Daoy (cell line): ENCODE results near the gene DMGDH. TPM values are rescaled to one million over a fixed set of nuclear protein-coding genes. Genes with fewer than 3 reads are reported as not detected.

Experiments
- DNase-seq: peaks from one replicate; pipeline ENCODE4 v3.0.0-alpha.2; 2015; ENCODE audit warnings: low read depth
- total RNA-seq: library from RNA; depleted of rRNA; stranded (reverse); fragments of >200 nt; shearing (Covaris generic); gene quantifications from 2 replicates; pipeline ENCODE4 v1.2.3, GENCODE V29; 2014; rRNA removed

DMGDH gene
- 0.18 and 0.74 TPM in 2 replicates for total RNA-seq

DNA sequence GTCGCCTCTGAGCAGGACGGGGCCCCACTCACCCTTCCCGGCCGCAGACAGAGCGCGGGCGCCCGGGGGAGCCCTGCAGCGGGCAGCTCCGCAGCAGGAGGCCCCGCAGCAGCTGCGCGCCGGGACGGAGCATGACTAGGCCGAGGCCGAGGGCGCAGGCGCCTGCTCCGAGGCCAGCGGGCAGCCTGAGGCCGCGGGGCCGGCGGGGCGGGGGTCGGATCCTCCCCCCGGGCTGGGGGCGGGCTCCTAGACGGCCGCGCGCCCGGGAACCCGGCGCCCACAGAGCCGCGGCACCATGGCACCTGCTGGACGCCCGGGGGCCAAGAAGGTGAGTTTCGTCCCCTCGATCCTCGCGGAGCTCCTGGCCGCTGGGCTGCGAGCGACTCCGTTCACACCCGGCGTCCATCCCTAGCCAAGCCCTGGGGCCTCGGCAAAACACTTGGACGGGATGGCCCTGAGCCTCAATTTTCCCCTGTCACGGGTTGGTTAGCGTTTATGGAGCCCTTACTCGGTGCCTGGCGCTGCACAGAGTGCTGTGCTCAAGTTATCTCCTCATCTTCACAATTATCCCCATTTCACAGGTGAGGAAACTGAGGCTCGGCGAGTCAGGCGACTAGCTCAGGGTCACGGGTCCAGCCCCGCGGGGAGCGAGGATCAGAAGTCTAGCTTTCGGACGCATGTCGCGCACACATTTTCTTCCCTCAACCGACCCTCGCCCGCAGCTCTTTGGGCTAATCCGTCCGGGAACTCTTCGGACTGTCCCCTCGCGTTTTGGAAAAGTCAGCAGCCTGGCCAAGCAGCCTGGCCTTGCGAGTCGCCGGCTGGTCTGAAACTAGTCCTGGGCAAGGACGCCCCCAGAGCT lies at the start of gene DMGDH, which contains the start of gene BHMT2:
Gene DMGDH (minus strand): TSS at position 187 of the 862 bp plus-strand sequence. CDS start 54 bp downstream, at position 133.
Gene BHMT2 (plus strand): TSS at position 280 of the 862 bp plus-strand sequence. CDS start 16 bp downstream, at position 296.
- DNase-seq = peak; percentile 62

DNA sequence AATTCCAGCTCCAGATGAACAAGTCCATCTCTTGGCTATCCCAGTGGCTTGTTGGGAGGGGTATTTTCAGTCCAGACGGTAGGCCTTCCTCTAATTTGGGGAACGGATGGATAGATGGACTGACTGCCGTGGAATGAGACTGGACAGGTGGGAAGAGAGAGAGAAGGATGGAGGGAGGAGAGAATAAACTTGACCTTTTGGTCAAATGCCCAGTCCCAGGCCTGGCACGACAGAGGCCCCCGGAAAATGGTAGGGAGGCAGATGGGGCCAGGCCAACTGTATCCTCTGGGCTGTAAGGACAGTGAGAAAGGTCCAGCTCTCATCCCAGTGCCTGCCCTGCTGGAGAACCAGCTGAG lies 43.2 kb upstream of the DMGDH start:
- no peak for DNase-seq

DNA sequence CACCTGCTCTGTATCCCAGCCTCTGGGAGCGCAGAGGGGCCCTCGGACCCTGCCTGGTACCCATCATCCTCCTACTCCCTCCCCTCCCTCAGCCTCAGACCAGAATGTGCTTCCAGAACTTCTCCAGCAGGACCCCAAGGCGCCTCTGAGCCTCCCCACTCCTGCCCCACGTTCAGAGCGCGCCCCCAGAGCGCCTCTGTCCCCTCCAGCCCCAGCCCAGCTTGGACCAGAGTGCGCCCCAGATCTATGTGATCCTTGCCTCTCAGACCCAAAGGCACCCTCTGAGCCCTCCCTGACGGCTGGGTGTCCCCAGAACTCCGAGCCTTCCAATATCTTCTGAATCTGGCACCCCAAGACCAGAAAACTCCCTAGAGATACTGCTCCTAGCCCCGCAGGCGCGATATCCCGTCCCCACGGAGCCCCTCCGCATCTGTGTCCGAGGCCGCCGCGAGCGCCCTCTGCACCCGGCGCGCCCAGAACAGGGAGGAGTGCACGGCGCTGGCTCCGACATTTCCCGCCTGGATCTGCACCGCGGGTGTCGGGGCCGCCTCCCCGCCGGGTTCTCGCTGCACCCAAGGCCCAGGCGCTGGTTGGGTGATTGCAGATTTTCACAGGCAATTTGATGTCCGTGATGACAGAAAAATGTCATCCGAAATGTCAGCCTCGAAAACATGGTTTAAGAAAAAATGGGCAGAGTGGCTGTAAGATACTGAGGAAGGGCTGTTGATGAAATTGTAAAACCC lies 42.7 kb upstream of the DMGDH start:
- no peak for DNase-seq

DNA sequence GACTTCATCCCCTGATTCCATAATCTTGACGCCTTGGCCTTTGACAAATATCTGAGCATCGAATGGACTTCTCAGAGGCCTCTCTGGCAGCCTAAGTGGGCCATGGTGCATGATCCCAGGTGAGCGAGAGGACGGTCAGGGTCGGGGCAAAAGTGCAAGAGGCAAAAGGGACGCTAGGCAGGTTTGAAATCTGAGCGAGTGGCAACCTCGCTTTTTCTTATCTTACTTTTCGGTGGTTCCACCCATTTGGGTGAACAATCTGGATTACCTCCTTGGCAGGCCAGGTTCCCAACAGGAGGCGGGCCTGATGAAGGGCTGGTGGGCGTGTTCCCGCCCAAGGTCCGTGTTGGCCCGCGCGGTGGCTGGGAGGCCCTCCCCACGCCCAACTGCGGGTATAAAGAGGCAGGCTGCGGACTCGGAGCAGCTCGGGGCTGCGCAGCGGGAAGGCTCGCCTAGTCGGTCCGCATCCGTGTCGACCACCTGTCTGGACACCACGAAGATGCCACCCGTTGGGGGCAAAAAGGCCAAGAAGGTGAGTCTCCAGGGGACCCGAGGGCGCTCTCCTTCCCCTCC lies 42.0 kb upstream of the DMGDH start, which contains the start of gene BHMT:
Gene BHMT (plus strand): TSS at position 423 of the 573 bp plus-strand sequence. CDS start 77 bp downstream, at position 500.
- DNase-seq = no peak

DNA sequence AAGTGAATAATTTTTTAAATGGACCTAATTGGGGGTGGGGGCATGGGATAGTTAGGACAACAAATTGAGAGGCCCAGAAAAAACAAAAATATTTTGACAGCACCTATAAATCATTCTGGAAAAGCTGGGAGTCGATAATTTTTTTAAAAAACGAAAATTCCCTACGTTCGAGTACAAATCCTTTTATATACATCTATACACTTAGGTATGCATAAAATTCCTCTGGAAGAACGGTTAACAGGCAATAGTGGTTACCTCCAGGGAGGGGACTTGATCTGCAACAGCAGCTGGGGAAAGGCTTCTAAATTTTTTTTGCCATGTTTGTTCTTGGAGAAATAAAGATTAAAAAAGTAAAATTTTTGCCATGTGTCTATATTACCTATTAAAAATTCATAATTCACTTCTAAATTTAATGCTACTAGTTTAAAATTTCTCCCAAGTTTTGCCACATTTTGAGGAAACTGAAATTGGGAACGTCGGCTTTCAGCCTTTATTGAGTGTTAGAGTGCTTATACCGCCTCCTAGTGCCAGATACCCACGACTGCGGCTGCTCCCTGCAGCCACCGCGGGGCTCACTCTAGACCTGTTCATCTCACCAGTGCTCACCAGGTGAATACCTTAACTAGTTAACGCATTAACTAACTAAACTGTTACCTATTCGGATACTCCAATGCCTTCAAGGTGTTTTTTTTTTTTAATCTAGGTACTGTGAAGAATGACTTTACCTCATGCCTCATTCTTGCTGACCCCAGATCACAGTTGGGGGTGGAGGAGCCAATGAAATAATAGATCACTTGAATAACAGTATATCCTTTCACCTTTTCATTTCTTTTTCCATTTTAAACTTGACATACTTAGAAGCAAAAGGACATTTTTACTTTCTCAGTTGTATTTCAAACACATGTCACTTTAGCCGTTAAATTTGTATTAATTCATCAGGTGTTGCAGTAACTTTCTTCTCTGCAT lies 40.3 kb upstream of the DMGDH start:
- DNase-seq = peak; percentile 33

DNA sequence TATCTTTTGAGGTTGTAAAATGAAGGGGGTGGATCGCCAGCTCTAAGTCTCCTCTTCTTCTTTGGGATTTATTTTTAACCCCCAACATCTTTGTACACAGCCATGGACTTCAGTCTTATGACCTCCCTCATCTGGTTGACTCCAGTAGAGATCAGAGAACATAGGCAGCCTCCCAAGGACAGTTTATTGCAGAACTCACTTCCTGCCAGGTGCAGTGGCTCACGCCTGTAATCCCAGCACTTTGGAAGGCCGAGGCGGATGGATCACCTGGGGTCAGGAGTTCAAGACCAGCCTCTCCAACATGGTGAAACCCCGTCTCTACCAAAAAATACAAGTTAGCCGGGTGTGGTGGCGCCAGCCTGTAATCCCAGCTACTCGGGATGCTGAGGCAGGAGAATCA lies 39.3 kb upstream of the DMGDH start:
- no peak for DNase-seq

DNA sequence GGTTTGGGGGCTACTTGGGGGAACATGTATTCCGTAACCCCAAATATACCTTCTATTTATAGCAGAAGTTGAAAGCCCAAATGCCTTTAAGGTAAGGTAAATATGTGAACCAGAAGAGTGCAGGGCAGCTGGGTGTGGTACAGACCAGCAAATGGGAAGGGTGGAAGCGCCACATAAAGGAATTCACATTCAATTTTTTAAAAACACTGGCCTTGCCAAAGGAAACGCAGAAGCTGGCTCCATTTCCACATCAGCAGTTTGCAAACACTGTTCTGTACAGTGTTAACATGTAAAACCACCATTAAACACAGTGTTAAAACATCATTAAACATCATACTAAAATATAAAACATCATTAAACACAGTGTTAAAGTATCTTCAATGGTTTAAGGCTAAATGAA lies 38.6 kb upstream of the DMGDH start:
- no peak for DNase-seq

DNA sequence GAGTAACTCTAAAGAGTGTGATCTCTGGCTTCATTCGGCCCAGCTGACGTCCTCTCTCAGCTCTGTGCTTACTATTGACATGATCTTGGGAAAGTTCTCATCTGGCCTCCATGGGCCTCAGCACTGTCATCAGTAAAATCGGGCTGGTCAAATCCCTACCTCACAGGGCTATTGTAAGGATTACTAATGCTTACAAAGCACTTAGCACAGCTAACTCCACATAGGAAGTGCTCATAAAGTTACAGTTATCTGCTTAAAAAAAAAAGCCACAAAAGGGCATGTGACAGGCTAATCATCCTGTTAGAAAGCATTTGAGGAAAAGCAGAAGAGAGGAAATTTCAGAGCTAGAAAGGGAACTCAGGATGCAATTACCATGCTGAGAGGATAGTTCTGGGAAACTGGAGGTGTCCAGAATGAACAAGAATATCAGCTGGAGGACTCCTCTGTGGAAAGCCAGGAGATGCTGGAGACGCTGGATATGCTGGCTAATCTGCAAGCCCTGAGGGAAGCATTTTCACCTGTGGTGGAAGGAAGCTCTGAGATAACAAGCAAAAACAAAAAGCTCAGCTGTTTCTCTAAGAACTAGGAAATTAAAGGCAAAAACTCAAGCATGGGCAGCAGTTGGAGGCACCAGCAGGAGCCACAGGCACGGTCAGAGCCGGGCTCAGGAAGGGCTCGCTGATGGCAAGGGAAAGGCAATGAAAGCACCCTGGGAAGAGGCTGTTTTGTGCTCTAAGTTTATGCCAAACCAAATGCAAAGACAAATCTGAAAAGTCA lies 37.7 kb upstream of the DMGDH start:
- peak; percentile 46 for DNase-seq

DNA sequence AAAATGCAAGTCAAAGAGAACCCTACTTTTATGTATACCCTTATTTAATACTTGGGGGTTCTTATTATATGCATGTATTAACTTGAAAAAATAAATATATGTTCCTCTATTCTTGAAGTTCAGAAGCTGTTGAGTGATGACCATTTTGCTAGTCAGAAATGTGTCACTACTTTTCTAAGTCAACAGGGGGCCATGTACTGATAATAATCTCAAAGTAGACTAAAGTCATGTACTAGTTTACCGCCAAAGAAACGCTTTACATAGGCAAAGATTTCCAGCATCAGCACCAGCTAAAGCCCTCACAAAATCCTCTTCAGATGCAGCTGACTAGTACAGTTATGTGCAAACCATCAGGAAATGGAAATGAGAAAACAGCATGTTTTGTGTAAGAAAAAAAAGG lies 36.4 kb upstream of the DMGDH start:
- DNase-seq = no peak

DNA sequence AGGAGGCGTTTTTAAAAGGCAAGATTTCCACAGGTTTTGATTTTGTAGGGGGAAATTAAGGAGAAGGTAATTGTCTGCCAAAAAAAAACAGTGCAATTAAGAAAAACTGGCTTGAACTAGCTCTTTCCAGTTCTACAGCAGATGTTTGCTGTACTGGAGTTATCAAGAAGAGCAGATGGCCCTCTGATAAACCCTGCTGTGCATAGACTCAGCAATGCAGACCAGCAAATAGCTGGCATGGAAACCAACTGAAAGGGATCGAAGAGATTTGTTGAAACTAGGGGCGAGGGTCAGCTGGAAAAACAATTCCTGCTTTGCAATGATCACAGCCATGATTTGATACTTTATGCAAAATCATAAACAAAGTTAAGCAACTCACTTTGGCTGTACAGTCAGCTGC lies 24.3 kb upstream of the DMGDH start:
- DNase-seq = no peak

DNA sequence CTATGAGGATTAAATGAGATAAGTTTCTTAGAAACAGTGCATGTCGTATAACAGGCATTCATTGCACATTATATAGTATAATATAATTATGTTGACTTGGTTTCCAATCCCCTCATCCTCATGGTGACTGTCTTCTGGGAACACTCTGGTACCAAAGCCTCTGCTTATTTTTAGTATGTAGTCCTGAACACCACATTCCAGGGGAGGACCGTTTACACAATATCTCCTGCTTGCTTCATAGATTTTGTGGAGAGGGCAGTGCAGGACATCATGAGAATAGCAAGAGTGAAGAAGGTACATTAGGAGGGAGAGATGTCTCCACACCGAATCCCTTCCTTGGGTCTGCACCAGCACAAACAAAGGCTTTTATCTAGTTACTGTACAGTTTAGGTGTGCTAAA lies 21.6 kb upstream of the DMGDH start:
- DNase-seq = no peak

DNA sequence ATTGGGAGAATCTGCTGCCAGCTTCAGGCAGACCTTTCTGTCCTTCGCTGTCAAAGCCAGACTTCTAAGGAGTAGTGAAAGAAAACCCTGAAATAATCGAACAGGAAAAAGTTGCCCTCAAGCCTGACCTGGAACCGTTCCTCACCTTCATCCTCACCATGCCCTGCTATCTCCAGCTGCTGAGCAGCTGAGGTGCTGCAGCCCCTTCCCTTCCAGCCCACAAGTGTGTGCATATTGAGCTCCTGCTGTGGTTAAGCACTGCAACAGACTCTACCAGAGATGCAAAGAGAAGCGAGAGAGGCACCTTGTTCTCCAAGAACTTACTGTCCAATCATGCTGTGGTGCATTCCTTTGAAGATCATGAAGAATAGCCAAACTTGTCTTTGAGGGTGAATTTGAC lies 19.0 kb upstream of the DMGDH start:
- no peak for DNase-seq

DNA sequence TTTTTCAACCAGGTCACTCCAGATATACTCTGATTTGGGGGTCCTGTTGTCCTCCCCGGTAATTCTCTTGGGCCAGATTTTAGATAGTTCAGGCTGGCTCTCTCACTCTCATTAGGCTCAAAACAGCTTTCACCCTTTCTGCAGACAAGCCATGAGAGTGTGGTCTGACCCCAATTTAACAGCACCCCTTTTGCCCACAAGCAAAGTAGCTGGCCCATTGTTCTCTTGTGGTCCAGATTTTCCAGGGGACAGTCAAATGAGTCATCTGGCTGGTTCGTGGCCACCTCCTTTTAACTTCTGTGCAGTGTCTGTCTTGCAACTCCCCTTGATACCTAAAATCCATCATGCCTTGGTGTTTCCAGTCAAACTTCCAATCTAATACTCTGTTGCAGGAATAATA lies 16.6 kb upstream of the DMGDH start:
- DNase-seq = no peak

DNA sequence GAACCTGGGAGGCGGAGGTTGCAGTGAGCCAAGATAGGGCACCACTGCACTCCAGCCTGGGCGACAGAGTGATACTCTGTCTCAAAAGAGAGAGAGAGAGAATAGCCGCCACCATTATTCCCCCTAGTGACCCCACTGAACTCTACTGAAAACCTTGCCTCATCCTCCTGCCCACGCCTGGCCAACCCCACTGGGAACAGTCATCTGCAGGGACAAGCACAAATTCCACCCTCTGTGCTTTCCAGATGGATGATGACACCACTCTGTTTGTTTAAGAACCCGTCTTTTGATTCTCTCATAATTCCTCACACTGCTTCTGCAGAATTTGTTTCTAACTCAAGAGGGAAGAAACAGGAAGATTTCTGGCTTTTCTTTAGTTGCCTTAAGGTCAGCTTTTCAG lies 12.3 kb upstream of the DMGDH start:
- no peak for DNase-seq

DNA sequence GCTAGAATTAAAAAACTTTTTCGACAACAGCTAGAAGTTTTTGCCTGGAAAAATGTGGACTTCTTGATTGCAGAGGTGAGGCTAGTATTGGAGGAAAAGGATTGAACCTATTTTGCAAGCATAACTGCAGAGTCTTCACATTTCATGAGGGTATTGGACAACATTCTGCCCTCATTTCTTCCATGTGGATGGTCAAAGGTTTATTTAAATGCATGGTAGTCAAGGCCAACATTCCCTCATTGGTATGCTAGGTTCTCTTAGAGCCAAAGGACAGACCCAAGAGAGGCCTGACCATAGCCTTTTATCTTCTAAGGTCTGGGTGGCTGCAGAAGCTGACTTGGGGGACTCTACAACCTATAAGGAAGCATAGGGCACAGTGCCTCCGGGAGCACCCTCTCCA lies 11.3 kb upstream of the DMGDH start:
- no peak for DNase-seq

DNA sequence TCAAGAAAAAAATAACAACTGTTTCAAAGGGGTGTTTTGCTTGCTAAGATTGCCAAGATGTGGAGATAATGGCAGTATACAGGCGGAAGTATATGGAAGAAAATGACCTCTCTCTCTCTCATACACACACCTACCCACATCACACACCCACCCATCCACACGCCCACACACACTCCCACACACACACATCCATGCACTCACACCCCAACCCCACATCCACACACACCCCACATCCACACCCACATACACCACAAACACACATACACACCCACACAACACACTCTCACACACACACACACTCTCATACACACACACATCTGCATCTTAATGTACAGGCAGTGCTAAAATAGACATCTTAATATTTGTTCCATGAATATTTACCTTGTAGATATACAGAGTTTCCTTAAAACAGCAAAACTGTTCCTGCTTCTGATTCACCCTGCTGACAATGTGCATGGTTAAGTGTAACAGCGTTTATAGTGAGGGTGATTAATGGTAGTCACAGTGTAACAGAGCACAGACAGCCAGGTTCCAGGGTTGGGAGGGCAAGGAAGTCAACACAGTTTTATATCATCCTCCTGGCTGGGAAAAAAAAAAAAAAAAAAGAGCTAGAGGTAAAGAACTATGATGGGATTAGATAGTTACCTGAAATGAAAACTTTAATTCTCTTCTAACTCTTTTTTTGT lies 8.3 kb upstream of the DMGDH start:
- no peak for DNase-seq

DNA sequence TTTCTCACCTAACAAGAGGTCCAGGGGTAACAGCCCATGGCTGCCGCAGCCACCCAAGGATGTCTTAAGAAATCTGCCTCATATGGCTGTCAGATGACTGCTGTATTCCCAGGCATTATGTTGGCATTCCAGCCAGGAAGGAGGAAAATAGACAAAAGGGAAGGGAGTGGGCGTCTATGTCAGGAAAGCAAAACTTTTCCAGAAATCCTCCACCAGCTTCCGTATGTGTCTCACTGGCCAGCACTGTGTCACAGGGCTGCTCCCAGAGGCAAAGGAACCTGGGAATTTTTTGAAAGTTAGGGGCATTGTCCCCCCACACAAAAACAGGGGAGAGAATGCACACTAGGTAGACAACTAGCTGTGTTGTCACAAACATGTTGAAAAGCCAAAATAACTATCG lies 7.3 kb upstream of the DMGDH start:
- DNase-seq = no peak

DNA sequence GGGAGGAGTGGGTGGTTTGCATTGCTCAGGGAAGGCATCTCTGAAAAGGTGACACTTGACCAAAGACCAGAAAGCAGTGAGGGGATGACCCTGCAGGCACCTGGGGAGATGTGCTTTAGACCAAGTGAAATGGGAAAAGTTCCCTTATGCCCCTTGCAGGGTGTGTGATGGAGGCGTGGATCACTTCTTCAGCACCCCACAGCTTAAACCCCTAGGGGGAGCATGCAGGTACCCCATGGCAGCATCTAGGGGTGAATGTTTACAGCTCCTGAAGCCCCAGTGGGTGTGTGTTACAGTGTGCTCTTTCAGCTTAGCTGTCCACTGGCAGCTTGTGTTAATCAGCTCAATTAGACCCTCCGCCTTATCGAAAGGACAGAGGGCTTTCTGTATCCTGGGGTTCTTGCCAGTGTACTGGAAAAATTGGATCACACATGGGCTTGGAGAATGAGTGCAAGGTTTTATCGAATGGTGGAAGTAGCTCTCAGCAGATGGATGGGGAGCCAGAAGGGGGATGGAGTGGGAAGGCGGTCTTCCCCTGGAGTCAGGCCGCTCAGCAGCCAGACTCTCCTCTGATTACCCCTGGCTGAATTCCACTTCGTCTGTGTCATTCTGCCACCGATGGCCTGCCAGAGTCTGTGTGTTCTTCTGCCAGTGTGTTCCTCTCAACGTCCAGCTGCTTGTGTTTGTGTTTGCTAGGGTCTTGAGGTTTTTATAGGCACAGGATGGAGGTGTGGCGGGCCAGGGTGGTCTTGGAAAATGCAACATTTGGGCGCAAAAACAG lies 6.4 kb upstream of the DMGDH start:
- no peak for DNase-seq

DNA sequence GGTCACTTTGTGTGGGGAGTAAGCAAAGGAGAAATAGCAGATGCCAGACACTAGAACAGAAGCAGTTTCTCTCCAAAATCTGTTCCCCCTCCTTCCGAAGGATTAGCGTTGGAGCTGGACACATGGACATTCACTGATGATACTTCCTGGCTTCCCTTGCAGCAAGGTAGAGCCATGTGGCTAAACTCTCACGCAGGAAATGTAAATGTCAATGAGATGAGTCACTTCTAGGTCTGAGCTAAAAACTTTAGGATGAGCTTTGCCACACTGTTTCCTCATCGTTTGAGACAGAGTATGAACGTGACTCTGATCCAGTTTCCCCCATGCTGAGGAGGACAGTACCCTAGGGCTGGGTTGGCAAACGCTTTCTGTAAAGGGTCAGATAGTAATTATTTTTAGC lies 5.2 kb upstream of the DMGDH start:
- peak; percentile 50 for DNase-seq
